ENCODE measurements around the gene RFPL2.

DNA sequence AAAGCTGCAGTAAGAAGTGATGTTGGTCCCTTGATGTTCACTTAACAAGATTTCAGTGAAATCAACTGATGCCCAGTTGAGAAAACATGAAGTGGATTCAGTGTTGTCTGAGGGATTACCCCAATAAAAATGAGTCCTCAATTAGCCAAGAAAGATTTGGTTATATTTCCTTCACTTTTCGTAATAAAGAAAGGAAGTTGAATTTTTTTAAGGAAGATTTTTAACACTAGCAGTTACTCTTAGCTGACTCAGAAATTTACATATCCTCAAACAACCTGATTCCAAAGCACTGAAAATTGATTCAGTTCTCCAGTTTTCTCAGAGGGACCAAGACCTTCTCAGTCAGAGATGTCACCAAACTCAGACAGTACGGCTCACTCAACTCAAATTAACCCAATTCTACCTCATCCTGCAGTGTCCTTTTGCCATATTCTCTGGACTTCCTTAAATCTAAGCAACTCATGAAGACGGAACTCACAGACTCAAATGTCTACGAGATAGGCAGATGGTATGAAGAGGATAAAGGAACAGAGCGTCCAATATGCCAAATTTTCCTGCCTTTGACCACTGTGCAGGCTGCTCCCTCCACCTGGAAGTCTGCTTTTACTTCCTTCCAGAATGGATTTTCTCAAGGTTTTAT lies 27.4 kb upstream of the RFPL2 start:
- TF ChIP-seq, protein P1, sequence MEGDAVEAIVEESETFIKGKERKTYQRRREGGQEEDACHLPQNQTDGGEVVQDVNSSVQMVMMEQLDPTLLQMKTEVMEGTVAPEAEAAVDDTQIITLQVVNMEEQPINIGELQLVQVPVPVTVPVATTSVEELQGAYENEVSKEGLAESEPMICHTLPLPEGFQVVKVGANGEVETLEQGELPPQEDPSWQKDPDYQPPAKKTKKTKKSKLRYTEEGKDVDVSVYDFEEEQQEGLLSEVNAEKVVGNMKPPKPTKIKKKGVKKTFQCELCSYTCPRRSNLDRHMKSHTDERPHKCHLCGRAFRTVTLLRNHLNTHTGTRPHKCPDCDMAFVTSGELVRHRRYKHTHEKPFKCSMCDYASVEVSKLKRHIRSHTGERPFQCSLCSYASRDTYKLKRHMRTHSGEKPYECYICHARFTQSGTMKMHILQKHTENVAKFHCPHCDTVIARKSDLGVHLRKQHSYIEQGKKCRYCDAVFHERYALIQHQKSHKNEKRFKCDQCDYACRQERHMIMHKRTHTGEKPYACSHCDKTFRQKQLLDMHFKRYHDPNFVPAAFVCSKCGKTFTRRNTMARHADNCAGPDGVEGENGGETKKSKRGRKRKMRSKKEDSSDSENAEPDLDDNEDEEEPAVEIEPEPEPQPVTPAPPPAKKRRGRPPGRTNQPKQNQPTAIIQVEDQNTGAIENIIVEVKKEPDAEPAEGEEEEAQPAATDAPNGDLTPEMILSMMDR (IDR thresholded peaks at IDR 0.05) = no peak
- no peak for TF ChIP-seq POLR2A (IDR thresholded peaks at IDR 0.05)

All from adrenal gland (tissue), 5 donors.